Gastrocnemius medialis (tissue), 4 donors: ENCODE data around the gene RPAIN.

Source experiments
- CTCF ChIP-seq, 5 experiments: fragments of 450-650 bp in 3 of 5; fragments of 200-600 bp in 2 of 5; sonication (generic) in 2 of 5; IDR thresholded peaks in 4 of 5; conservative IDR thresholded peaks in 1 of 5; 1 replicate in 4 of 5; 2 replicates in 1 of 5; pipeline ENCODE4 v1.5.1; 2016 to 2019; ENCODE audit warnings: antibody characterized with exemption in 5 of 5, mild to moderate bottlenecking in 3 of 5, moderate library complexity in 3 of 5
- POLR2A ChIP-seq, 2 donors: fragments of 450-650 bp; IDR thresholded peaks; one replicate each; pipeline ENCODE4 v1.6.1; 2017; ENCODE audit warnings: antibody characterized with exemption in 2 of 2, mild to moderate bottlenecking in 2 of 2, moderate library complexity in 2 of 2

- TF ChIP-seq POLR2A (IDR thresholded peaks at IDR 0.05) (peak in 1 of 2 donors; percentile 59), CTCF (IDR thresholded peaks at IDR 0.05 in 4 of 5, conservative IDR thresholded peaks at IDR 0.05 in 1 of 5) (no peak)
These were observed at the start of gene RPAIN for GRCh38 chr17:5419959-5420653.
